Measurements from ENCODE around the gene RPGRIP1L.

DNA sequence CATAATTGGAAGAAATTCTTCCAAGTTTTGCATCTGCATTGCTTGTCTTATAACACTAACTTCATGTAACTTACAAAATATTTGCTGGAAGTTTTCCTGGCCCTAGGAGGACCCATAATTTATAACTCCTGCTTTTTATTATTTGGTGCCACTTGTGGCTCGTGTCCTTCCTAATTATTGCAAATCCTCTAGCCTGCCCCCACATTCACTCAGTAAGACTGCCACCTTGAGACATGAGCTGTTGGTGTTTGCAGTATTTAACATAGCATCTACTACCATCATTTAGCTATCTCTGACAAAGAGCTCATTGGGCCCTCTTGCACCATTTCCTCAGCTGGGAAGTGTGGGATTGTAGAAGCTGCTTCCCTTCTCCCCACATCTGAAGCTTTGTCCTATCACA lies 49.8 kb upstream of the RPGRIP1L start:
- TF ChIP-seq, protein P1, sequence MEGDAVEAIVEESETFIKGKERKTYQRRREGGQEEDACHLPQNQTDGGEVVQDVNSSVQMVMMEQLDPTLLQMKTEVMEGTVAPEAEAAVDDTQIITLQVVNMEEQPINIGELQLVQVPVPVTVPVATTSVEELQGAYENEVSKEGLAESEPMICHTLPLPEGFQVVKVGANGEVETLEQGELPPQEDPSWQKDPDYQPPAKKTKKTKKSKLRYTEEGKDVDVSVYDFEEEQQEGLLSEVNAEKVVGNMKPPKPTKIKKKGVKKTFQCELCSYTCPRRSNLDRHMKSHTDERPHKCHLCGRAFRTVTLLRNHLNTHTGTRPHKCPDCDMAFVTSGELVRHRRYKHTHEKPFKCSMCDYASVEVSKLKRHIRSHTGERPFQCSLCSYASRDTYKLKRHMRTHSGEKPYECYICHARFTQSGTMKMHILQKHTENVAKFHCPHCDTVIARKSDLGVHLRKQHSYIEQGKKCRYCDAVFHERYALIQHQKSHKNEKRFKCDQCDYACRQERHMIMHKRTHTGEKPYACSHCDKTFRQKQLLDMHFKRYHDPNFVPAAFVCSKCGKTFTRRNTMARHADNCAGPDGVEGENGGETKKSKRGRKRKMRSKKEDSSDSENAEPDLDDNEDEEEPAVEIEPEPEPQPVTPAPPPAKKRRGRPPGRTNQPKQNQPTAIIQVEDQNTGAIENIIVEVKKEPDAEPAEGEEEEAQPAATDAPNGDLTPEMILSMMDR (IDR thresholded peaks at IDR 0.05; ENCODE audit: insufficient read depth, low read length): no peak
- no peak for TF ChIP-seq GABPA (IDR thresholded peaks at IDR 0.05; ENCODE audit: low read depth)
- TF ChIP-seq, protein P2, sequence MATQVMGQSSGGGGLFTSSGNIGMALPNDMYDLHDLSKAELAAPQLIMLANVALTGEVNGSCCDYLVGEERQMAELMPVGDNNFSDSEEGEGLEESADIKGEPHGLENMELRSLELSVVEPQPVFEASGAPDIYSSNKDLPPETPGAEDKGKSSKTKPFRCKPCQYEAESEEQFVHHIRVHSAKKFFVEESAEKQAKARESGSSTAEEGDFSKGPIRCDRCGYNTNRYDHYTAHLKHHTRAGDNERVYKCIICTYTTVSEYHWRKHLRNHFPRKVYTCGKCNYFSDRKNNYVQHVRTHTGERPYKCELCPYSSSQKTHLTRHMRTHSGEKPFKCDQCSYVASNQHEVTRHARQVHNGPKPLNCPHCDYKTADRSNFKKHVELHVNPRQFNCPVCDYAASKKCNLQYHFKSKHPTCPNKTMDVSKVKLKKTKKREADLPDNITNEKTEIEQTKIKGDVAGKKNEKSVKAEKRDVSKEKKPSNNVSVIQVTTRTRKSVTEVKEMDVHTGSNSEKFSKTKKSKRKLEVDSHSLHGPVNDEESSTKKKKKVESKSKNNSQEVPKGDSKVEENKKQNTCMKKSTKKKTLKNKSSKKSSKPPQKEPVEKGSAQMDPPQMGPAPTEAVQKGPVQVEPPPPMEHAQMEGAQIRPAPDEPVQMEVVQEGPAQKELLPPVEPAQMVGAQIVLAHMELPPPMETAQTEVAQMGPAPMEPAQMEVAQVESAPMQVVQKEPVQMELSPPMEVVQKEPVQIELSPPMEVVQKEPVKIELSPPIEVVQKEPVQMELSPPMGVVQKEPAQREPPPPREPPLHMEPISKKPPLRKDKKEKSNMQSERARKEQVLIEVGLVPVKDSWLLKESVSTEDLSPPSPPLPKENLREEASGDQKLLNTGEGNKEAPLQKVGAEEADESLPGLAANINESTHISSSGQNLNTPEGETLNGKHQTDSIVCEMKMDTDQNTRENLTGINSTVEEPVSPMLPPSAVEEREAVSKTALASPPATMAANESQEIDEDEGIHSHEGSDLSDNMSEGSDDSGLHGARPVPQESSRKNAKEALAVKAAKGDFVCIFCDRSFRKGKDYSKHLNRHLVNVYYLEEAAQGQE (IDR thresholded peaks at IDR 0.05; ENCODE audit: insufficient replicate concordance, low read depth): no peak
